CD14-positive monocyte (primary cell): Measurements from ENCODE around the gene CORO1C. TPM values are rescaled to one million over a fixed set of nuclear protein-coding genes. Genes with fewer than 3 reads are reported as not detected.

ENCODE experiments used
- DNase-seq, 3 donors: peaks; one replicate each; pipeline ENCODE4 v3.0.0-alpha.2; 2011 to 2022
- H2AFZ ChIP-seq: 2 replicates; pipeline ENCODE4 v1.6.0; 2012; ENCODE audit warnings: mild to moderate bottlenecking, low read depth, low read length, inconsistent platforms; ENCODE audit not compliant: insufficient read depth, poor library complexity, severe bottlenecking
- H3K27ac ChIP-seq, 2 donors: 1 replicate in 1 of 2; 2 replicates in 1 of 2; pipeline ENCODE4 v1.5.1; 2012 to 2013; ENCODE audit warnings: low read length in 2 of 2, control low read depth in 1 of 2, inconsistent platforms in 1 of 2, low read depth in 1 of 2, mild to moderate bottlenecking in 1 of 2
- H3K27me3 ChIP-seq, 2 donors: one replicate each; pipeline versions ENCODE4 v1.6.0 to v1.6.1; 2011 to 2013; ENCODE audit warnings: low read length in 2 of 2; ENCODE audit not compliant: control insufficient read depth in 2 of 2, insufficient read depth in 2 of 2
- H3K36me3 ChIP-seq, 2 donors: replicated peaks in 1 of 2; 1 replicate in 1 of 2; 2 replicates in 1 of 2; pipeline versions ENCODE4 v1.5.1 to v1.6.1; 2012 to 2013; ENCODE audit warnings: low read length in 2 of 2, control low read depth in 1 of 2, inconsistent platforms in 1 of 2, mild to moderate bottlenecking in 1 of 2; ENCODE audit not compliant: insufficient read depth in 2 of 2, control insufficient read depth in 1 of 2
- H3K4me1 ChIP-seq, 2 donors: 1 replicate in 1 of 2; 2 replicates in 1 of 2; pipeline versions ENCODE4 v1.5.1 to v1.6.1; 2012 to 2013; ENCODE audit warnings: low read length in 2 of 2, control low read depth in 1 of 2, inconsistent platforms in 1 of 2, mild to moderate bottlenecking in 1 of 2, moderate library complexity in 1 of 2; ENCODE audit not compliant: insufficient read depth in 2 of 2, control insufficient read depth in 1 of 2
- H3K4me2 ChIP-seq: replicated peaks from 2 replicates; pipeline ENCODE3; 2012; ENCODE audit warnings: low read length, moderate library complexity, mild to moderate bottlenecking; ENCODE audit not compliant: poor library complexity, severe bottlenecking; ENCODE audit errors: extremely low read depth
- H3K4me3 ChIP-seq, 3 experiments: fragments of 200-600 bp in 1 of 3; sonication (generic) in 1 of 3; replicated peaks in 1 of 3; 1 replicate in 2 of 3; 2 replicates in 1 of 3; pipeline ENCODE4 v1.5.1; 2011 to 2013; ENCODE audit warnings: low read length in 3 of 3, mild to moderate bottlenecking in 3 of 3, control low read depth in 2 of 3, low read depth in 2 of 3, inconsistent platforms in 1 of 3, moderate library complexity in 1 of 3
- H3K79me2 ChIP-seq: 2 replicates; pipeline ENCODE4 v1.6.0; 2012; ENCODE audit warnings: mild to moderate bottlenecking, control low read depth, inconsistent platforms, low read length, moderate library complexity; ENCODE audit not compliant: insufficient read depth
- H3K9ac ChIP-seq: 2 replicates; pipeline ENCODE4 v1.6.0; 2017; ENCODE audit warnings: low read length, mild to moderate bottlenecking; ENCODE audit not compliant: insufficient read depth, poor library complexity, severe bottlenecking
- H3K9me3 ChIP-seq, 2 donors: replicated peaks in 1 of 2; 1 replicate in 1 of 2; 2 replicates in 1 of 2; pipeline versions ENCODE4 v1.5.1 to v1.6.1; 2012 to 2013; ENCODE audit warnings: low read length in 2 of 2, control low read depth in 1 of 2; ENCODE audit not compliant: control insufficient read depth in 1 of 2, insufficient read depth in 1 of 2
- H4K20me1 ChIP-seq: 2 replicates; pipeline ENCODE4 v1.6.0; 2012; ENCODE audit warnings: mild to moderate bottlenecking, low read length, control low read depth, moderate library complexity; ENCODE audit not compliant: insufficient read depth
- H3K27ac Mint-ChIP-seq, 7 donors: one replicate each; pipeline ENCODE4 v1.8.0; 2020; ENCODE audit warnings: mild to moderate bottlenecking in 7 of 7, mixed read lengths in 7 of 7, moderate library complexity in 6 of 7, inconsistent platforms in 2 of 7
- H3K27me3 Mint-ChIP-seq, 3 donors: one replicate each; pipeline ENCODE4 v1.8.0; 2021 to 2022; ENCODE audit warnings: low read depth in 3 of 3, mild to moderate bottlenecking in 3 of 3, mixed read lengths in 3 of 3, moderate library complexity in 3 of 3, inconsistent platforms in 1 of 3
- H3K36me3 Mint-ChIP-seq, 2 donors: one replicate each; pipeline ENCODE4 v1.8.0; 2020; ENCODE audit warnings: mixed read lengths in 2 of 2, inconsistent platforms in 1 of 2, mild to moderate bottlenecking in 1 of 2
- H3K4me1 Mint-ChIP-seq: one replicate; pipeline ENCODE4 v1.8.0; 2020; ENCODE audit warnings: mild to moderate bottlenecking, mixed read lengths
- H3K4me3 Mint-ChIP-seq, 2 donors: one replicate each; pipeline ENCODE4 v1.8.0; 2020; ENCODE audit warnings: mild to moderate bottlenecking in 2 of 2, mixed read lengths in 2 of 2, moderate library complexity in 1 of 2
- H3K9me3 Mint-ChIP-seq, 7 donors: one replicate each; pipeline ENCODE4 v1.8.0; 2020 to 2022; ENCODE audit warnings: mixed read lengths in 7 of 7, mild to moderate bottlenecking in 6 of 7, moderate library complexity in 6 of 7, inconsistent platforms in 2 of 7
- CTCF ChIP-seq: fragments of 200-600 bp; IDR thresholded peaks from one replicate; pipeline ENCODE4 v1.8.0; 2022; ENCODE audit warnings: antibody characterized with exemption, mild to moderate bottlenecking
- WGBS: methylation state at CpG from one replicate; pipeline ENCODE4 v1.1.5; 2013; ENCODE audit warnings: missing lambda C conversion rate; ENCODE audit not compliant: insufficient coverage; 5-methylcytosine and 5-hydroxymethylcytosine counted together
- intact Hi-C, 2 donors: fragments of 100-400 bp; cut with micrococcal nuclease; formaldehyde crosslinking; loops; one replicate each; pipeline versions ENCODE4 v1.15.0 to v1.15.1; 2023
- polyA plus RNA-seq, 3 donors: library from polyadenylated mRNA; depleted of rRNA in 1 of 3; unstranded in 2 of 3; stranded (reverse) in 1 of 3; fragments of 300-500 nt in 2 of 3; fragments of >200 nt in 1 of 3; fragmentation: Illumina TruSeq in 2 of 3; gene quantifications; 1 replicate in 2 of 3; 2 replicates in 1 of 3; pipeline ENCODE4 v1.2.3, GENCODE V29; 2012 to 2021

Gene CORO1C
- polyA plus RNA-seq, 3 donors, result 77.5 to 285 (median 229) TPM

- Mint-ChIP-seq H3K4me1 (peaks cover 6% of the 10 kb centered on the region), H3K4me3 (no peak overlapping the region), H3K27me3 (peaks cover 1 to 2% (median 2%) of the 10 kb centered on the region in 3 donors), H3K36me3 (no peaks in the 10 kb centered on the region), H3K9me3 (peaks cover 0 to 1% (median 0%) of the 10 kb centered on the region in 7 donors), H3K27ac (peak overlapping the region in 2 of 7 donors; percentile 9 to 28)
- no peak overlapping the region for H2AFZ ChIP-seq
- no peak overlapping the region for H3K4me3 ChIP-seq
- no peaks in the 10 kb centered on the region for H3K9me3 ChIP-seq
- no peak for TF ChIP-seq CTCF
- no peak overlapping the region for H3K27ac ChIP-seq
- no peaks in the 10 kb centered on the region for H4K20me1 ChIP-seq
- intact Hi-C loops, result no loop called here
- no peaks in the 10 kb centered on the region for H3K79me2 ChIP-seq
- no peak for DNase-seq
- WGBS, result 95% methylated on average over 8 of the region's 11 CpGs
- H3K9ac ChIP-seq, result no peak overlapping the region
- H3K27me3 ChIP-seq, result no peaks in the 10 kb centered on the region
- no peaks in the 10 kb centered on the region for H3K4me1 ChIP-seq
- no peaks in the 10 kb centered on the region for H3K36me3 ChIP-seq
- no peak overlapping the region for H3K4me2 ChIP-seq
Observed at GRCh38 chr12:108598553-108599250, 132.6 kb downstream of the CORO1C start.

- no peaks in the 10 kb centered on the region for H3K36me3 Mint-ChIP-seq
- WGBS, result 62% methylated on average over 10 of the region's 27 CpGs
- peak within 1 kb of the TSS in 2 of 7 donors; percentile 9 to 28 for H3K27ac Mint-ChIP-seq
- Histone ChIP-seq H3K4me2 (no peak within 1 kb of the TSS), H2AFZ (no peak within 1 kb of the TSS), H3K27me3 (no peaks in the 10 kb centered on the region), H3K27ac (no peak within 1 kb of the TSS), H3K9me3 (no peaks in the 10 kb centered on the region), H3K36me3 (no peaks in the 10 kb centered on the region), H3K79me2 (no peaks in the 10 kb centered on the region), H4K20me1 (no peaks in the 10 kb centered on the region), H3K4me1 (no peaks in the 10 kb centered on the region), H3K9ac (peak within 1 kb of the TSS; percentile 8), H3K4me3 (no peak within 1 kb of the TSS)
- intact Hi-C loops, result no loop called here
- peaks cover 0 to 1% (median 0%) of the 10 kb centered on the region in 7 donors for H3K9me3 Mint-ChIP-seq
- DNase-seq, result no peak
- H3K27me3 Mint-ChIP-seq, result peaks cover 1 to 2% (median 2%) of the 10 kb centered on the region in 3 donors
- H3K4me3 Mint-ChIP-seq, result no peak within 1 kb of the TSS
- TF ChIP-seq CTCF, result no peak
- peaks cover 6% of the 10 kb centered on the region for H3K4me1 Mint-ChIP-seq
Observed at GRCh38 chr12:108597559-108598471, 133.5 kb downstream of the CORO1C start, which contains the start of gene TMEM119. TMEM119 (minus strand) TSS chr12:108598084; CDS start chr12:108592383, 5,701 bp downstream.
